Activated CD4-positive, alpha-beta T cell treated with anti-CD3 and anti-CD28 coated beads for 1 hour (primary cell): ENCODE results near the gene MRRF.
"Not testable (repeated sequence)": the region's sequence is repeated elsewhere in the genome, so short reads cannot be mapped to it uniquely, and the experiment has no call there.

Experiments used
- DNase-seq: peaks from one replicate; pipeline ENCODE4 v3.0.0-alpha.2; 2020

Gene MRRF

DNA sequence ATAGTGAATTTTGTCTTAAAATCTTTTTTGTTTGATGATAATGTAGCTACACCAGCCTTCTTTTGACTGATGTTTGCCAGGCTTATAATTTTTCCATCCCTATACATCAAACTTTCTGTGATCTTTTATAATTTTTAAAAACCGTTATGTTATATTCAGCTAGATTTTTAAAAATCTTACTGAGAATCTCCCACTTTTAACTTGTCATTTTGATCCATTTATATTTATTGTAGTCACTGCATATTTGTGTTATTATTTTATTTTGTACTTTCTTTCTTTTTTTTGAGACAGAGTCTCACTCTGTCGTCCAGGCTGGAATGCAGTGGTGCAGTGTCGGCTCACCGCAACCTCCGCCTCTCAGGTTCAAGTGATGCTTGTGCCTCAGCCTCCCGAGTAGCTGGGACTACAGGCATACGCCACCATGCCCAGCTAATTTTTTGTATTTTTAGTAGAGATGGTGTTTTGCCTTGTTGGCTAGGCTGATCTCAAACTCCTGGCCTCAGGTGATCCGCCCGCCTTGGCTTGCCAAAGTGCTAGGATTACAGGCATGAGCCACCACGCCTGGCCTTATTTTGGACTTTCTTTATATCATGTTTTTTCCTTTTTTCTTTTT lies 12.7 kb downstream of the MRRF start:
- DNase-seq = no peak

GRCh38 chr9:122281368-122281767 lies 16.7 kb downstream of the MRRF start:
- DNase-seq = no peak

DNA sequence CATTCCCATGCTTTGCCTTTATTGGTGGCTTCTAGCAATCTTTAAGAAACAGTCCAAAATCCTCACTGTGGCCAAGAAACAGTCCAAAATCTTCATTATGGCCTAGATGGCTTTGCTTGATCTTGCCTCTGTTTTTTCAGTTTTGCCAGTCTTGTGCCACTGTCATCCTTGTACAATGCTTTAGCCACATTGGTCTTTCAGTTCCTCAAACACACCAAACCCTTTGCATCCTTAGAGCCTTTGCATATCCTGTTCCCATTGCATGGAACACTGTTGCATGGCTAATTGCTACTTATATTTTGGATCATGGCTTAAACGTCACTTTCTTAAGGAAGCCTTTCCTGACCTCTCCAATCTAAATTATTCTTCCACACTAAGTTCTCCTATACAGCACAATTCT lies 22.1 kb downstream of the MRRF start:
- no peak for DNase-seq

- DNase-seq = no peak
These were observed 22.6 kb downstream of the MRRF start for GRCh38 chr9:122287214-122287720.

DNA sequence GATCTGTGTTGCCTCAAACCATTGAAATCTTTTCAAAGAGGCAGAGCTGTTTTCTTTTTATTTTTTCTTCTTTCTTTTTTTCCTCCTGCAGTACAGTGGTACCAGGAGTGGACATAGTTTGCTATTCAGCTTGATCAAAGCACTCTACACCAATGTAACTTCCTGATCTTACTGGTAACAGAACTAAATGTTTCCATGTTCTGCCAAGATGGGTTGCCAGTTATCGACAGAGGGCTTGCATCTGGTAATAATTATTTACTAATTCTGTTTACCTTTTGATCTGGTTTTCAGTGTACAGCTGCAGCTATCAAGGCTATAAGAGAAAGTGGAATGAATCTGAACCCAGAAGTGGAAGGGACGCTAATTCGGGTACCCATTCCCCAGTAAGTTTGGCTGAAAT lies 26.8 kb downstream of the MRRF start:
- no peak for DNase-seq

GRCh38 chr9:122294531-122294930 lies 29.8 kb downstream of the MRRF start:
- no peak for DNase-seq

DNA sequence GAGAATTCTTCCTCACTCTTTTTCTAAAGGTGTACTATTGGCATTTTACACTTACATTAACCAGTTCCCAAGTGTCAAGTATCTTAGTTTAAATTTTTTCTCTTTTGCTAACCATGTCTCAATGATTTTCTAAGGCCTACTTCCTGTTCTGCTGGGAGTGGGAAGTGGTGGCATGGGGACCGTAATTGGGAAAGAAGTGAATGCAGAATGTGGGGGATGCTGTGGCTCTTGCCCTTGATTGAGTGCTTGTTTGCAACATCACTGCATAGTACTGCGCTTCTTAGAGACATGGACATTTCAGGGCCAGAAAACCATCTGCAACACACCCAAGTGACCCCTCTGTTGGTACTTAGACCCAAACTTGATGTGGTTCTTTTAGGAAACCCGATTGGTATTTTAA lies 32.8 kb downstream of the MRRF start:
- no peak for DNase-seq

DNA sequence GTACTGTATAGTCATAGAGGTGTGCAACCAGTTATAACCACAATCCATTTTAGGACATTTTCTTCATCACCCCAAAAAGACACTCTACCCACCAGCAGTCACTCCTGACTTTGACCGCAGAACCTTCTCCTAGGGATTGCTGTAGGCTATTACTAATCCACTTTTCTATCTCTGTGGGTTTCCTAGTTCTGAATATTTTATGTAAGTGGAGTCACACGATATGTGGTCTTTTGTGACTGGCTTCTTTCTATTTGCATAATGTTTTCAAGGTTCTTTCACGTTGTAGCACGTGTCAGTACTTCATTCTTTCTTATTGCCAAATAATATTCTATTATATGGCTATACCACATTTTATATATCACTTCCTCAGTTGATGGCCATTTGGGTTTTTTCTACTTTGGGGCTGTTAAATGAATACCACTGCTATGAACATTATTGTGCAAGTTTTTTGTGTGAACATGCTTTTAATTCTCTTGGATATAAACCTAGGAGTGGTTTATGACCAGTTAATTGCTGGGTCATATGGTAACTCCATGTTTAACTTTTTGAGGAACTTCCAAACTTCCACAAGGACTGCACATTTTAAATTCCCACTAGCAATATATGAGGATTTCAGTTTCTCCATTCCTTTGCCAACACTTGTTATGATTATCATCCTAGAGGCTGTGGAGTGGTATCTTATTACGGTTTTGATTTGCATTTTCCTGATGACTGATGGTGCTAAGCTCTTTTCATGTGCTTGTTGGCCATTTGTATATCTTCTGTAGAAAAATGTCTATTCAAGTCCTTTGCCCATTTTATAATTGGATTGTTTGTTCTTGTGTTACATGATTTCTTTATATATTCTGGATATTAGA lies 37.8 kb downstream of the MRRF start:
- DNase-seq = no peak

DNA sequence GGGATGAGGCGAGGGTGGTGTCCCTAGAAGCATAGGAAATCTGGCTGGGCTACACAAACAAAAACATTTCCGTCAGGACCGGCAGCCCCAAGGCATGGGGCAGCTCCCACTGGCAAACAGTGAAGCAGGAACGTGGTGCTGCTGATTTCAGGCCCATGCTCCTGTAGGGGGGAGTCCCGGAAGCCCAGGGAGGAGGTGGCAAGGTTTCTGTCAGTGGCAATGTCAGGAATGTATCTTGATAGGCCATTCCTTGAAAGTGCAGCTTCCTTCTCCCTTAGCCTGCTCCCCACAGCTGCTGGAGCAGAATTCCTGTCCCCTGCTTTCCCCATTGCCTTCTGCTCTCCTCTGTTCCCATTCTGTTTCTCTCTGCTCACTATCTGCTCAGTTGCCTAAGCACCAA lies 42.4 kb downstream of the MRRF start:
- no peak for DNase-seq

- DNase-seq = no peak
These were observed 43.2 kb downstream of the MRRF start for GRCh38 chr9:122307925-122308324.

- no peak for DNase-seq
These were observed 45.2 kb downstream of the MRRF start for GRCh38 chr9:122309861-122310260.

DNA sequence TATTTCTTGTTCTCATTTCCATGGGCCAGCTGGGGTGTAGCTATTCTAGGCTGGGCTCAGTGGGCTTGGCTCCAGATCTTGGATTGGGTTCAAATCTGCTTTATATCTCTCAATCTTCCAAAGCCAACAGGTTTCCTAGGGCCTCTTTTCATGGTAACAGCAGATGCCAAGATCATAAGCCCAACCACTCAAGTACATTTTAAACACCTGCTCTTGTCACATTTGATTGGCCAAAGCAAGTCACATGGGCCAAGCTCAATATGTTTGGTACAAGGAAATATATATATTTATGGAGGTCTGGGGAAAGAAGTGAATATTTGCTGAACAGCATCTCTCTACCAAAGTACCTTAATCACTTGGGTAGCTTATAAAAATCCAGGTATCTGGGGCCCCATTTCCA lies 49.5 kb downstream of the MRRF start:
- DNase-seq = no peak

DNA sequence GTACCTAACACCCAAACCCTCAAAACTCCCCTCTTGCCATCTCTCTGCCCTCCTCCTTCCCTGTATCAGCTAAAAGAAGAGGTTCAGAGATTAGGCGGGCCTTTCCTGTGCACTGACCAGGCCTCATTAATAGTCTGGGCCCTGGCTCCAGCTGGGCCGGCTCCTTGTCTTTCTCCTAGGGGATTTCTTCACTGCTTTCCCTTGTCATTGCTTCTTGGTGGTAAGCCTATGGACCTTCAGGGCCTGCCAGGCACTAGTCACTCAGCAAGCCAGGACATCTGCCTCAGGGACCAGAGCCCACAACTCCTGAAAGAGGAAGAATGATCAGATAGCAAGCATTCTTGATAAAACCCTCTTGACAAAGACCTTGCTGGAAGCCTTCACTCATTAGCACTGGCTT lies 50.9 kb downstream of the MRRF start:
- DNase-seq = no peak

GRCh38 chr9:122318284-122318683 lies 53.6 kb downstream of the MRRF start:
- no peak for DNase-seq

DNA sequence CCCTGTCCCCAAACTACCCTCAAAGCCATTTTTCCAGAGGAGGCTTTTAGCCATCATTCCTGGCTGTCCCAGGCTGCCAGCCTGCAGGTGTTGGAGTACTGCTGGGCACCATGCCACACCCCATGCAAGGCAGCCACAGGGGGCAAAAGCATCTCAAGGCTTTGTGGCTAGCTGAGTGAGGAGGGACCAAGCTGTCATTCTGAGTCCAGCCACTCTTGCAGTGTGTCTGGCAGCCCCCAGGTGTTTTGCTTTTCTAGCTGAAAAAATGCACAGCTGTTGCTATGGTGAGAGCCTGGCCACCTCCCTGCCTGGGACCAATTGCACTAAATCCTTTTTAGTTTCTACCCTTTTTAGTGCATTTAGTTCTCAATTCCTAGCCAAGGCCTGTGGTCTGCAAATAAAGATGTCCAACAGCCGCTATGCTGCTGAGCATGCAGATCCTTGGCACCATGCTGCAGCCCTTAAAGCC lies 55.8 kb downstream of the MRRF start:
- no peak for DNase-seq

- DNase-seq = no peak
These were observed 57.9 kb downstream of the MRRF start for GRCh38 chr9:122322553-122322952.

GRCh38 chr9:122324665-122325064 lies 60.0 kb downstream of the MRRF start:
- not testable (repeated sequence) for DNase-seq

- DNase-seq = no peak
These were observed 60.4 kb downstream of the MRRF start for GRCh38 chr9:122325124-122325523.

- no peak for DNase-seq
These were observed 62.5 kb downstream of the MRRF start for GRCh38 chr9:122327175-122327574.

GRCh38 chr9:122329597-122329996 lies 64.9 kb downstream of the MRRF start:
- DNase-seq = no peak

GRCh38 chr9:122330466-122330865 lies 65.8 kb downstream of the MRRF start:
- not testable (repeated sequence) for DNase-seq

DNA sequence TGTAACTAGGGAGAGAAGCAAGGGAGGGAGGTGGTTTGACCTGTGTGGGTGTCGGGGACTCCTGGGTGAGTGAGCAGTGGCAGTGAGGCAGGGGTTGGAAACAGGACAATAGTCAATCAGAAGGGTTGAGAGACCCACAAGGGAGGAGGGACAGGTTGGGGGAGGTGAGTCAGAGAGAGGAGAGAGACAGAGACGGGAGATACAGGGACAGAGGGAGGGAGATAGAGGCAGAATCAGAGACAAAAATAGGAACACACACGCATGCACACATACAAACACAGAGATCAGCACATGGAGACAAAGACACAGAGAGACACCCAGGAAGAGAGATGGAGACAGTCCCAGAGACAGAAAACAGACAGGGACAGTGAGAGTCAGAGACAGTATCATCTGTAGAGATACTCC lies 66.8 kb downstream of the MRRF start:
- DNase-seq = no peak

DNA sequence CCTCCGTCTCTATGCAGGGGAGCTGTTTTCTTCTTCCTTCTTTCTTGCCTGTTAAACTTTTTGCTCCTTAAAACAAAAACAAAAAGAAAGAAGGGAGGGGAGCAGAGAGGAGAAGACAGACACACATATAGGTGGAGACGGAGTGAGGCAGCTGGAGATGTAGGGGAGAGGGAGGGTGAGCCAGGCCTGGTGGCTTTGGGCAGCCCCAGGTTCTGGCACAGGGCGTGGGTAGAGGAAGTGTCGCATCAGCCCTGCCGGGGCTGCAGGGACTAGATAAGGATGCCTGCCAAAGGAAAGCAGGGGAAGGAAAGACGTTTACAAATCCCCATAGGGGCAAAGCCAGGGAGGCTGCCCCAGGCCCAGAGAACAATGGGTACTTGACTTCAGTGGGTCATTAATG lies 67.4 kb downstream of the MRRF start:
- no peak for DNase-seq

- no peak for DNase-seq
These were observed 68.0 kb downstream of the MRRF start for GRCh38 chr9:122332644-122333043.
